MV-4-11 (cell line): ENCODE measurements around the gene PEAK3.
A peak's percentile ranks its signal among the peaks of the same experiment; 100 is the strongest.

Source experiments
- DNase-seq: peaks from one replicate; lab custom pipeline; 2025; lab: John Stamatoyannopoulos, UW

PEAK3 gene

DNA sequence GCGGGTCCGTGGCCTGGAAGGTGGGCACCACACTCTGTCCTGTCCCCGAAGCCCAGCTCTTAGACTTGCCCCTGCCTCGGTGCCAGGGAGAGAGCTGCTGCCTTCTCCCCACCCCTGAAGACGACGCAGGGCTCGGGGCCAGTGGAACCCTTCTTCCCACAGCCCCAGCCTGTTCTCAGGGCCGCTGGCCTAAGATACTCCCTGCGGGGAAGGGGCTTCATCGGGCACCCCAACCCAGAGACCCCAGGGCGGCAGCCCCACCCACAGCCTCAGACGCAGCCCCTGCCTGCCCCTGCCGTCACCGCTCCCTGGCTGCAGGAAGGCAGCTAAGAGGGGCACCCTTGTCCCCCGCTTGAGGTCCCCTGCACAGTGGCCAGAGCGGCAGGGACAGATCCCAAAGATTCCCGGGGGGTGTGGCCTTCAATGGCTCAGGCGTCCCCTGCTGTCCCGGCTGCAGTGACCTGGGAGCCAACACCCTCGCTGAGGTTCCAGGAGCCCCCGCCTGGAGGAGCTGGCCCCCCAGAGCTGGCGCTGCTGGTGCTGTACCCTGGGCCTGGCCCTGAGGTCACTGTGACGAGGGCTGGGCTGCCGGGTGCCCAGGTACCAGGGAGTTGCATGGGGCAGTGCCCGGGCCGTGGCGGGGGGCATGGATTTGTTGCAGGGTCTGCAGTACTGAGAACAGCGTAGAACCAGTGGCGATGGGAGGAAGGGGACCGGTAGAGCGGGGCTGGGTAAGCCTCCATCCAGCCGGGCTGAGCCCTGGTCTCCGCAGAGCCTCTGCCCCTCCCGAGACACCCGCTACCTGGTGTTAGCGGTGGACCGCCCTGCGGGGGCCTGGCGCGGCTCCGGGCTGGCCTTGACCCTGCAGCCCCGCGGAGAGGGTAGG is 31.9 kb downstream of the PEAK3 start:
- no peak for DNase-seq

DNA sequence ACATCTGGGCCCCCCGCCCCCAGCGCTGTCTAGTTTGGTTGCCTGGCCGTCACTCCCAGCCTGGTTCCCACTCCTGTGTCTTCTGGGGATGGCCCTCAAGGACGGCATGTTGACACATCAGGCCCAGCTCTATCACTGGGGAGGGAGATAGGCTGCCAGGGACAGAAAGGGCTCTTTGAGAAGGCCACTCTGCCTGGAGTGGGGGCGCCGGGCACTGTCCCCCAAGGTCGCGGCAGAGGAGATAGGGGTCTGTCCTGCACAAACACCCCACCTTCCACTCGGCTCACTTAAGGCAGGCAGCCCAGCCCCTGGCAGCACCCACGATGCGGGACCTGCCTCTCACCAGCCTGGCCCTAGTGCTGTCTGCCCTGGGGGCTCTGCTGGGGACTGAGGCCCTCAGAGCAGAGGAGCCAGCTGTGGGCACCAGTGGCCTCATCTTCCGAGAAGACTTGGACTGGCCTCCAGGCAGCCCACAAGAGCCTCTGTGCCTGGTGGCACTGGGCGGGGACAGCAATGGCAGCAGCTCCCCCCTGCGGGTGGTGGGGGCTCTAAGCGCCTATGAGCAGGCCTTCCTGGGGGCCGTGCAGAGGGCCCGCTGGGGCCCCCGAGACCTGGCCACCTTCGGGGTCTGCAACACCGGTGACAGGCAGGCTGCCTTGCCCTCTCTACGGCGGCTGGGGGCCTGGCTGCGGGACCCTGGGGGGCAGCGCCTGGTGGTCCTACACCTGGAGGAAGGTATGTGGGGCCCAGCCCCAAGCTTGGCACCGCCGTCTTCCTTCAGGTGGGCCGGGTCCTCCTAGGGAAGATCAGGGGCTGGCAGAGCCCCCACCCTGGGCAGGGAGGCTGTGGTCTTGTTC is 32.7 kb downstream of the PEAK3 start, which contains the start of gene AMH:
Gene AMH, plus strand, starts transcription at position 314 of the 857 bp plus-strand sequence. Its CDS starts 10 bp downstream, at position 324.
- no peak for DNase-seq

DNA sequence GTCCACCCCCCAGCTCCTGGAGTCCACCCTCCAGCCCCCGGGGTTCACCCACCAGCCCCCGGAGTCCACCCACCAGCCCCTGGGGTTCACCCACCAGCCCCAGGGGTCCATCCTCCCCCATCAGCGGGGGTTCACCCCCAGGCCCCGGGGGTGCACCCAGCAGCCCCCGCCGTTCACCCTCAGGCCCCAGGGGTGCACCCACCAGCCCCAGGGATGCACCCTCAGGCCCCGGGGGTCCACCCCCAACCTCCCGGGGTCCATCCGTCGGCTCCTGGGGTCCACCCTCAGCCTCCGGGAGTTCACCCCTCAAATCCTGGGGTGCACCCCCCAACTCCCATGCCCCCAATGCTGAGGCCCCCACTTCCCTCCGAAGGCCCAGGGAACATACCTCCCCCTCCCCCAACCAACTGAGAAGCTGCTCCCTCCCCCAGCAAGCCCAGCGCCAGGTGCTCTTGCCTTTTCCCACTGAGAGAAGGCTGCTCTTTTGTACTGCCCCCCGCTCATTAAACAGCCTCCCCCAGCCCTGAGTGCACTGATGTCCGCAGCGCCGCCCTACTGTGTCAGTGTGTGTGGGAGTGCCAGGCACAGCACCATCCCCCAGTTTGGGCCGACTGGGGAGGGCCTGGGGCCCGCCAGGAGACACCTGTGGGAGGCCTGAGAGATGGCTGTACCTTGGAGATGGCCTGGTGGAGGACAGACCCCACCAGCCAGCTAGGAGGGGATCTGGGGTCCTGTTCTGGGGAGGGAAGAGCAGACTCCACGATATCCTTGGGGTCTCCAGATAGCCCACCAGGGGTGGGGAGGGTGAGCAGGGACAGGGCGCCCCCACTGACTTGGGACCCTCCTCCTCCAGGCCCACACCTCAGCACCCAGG is 33.6 kb downstream of the PEAK3 start:
- no peak for DNase-seq

DNA sequence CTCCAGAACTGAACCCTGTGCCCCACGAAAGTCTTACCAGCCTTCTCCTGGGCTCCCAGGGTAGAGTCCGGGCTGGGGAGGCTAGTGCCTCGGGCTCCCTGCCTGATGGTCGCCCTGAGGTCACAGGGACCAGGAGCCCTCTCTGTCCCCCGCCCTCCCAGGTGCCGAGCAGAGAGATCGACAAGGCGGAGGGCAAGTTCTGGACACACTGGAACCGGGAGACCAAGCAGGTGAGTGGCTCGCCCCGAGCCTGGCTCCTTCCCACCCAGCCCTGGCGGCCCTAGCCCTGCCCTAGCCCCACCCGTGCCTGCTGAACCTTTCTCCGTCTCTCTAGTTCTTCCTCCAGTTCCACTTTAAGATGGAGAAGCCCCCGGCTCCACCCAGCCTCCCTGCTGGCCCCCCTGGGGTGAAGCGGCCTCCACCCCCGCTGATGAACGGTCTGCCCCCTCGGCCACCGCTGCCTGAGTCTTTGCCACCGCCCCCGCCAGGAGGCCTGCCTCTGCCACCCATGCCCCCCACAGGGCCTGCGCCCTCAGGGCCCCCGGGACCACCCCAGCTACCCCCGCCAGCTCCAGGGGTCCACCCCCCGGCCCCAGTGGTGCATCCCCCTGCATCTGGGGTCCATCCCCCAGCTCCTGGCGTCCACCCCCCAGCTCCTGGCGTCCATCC is 34.4 kb downstream of the PEAK3 start:
- DNase-seq = no peak

DNA sequence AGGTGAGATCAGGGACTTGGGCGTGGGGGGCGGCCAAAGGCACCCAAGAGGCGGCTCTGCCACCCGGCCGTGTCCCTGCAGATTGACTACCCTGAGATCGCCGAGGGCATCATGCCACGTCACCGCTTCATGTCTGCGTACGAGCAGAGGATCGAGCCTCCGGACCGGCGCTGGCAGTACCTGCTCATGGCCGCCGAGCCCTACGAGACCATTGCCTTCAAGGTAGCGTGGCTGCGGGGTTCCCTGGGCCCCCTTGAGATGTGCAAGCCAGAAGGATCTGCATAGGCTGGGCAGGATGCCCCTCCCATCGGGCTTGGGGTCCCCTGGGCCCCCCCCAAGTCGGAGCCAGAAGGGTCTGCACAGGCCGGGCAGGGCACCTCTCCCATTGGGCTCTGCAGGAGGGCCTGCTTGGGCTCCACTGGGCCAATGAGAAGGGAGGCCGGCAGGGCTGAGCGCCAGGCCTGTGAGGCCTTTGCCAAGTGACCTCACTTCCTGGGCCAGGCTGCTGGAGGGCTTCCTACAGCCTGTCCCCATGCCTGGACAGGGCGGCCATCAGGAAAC is 35.1 kb downstream of the PEAK3 start:
- DNase-seq = no peak

DNA sequence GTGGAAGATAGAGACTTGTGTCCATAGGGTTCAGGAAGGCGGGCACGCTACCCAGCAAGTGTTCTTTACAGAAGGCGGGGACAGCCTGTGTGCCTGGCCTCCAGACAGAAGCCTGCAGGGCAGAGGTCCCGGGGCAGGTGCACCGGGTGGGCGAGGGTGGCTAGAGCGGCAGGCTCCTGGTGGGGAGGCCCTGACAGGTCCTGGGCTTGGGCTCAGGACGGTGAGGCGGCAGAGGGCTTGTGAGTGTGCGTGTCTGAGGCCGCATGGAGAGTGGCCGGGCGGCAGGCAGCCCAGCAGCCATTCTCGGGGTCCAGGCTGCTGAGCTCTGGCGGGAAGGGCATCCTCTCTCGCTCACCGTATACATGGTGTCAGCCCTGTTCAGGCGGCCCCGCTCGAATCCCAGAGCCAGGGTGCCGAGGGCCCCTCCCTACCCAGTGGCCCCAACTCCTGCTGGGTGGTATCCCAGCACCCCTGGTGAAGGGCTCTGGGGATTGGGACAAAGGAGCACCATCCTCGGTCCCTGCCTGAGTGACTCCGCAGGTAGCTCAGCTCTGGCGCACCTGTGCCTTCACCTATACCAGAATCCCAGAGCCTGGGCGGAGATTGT is 35.9 kb downstream of the PEAK3 start:
- DNase-seq = no peak

DNA sequence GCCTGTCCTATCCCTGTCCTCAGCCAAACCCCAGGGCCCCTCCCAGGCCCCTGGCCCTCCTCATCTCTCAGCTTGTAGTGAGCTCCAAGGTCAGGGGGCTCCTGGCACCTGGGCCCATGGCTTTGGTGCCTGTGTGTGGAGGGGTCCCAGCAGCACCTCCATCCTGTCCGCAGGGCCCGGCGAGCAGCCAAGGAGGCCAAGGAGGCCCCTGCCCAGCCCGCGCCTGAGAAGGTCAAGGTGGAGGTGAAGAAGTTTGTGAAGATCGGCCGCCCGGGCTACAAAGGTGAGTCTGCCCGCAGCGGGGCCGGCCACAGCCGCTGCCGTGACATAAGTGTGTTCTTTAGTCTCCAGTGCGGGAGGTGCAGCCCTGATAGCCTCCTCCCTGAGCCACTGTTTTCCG is 36.7 kb downstream of the PEAK3 start:
- DNase-seq = no peak

DNA sequence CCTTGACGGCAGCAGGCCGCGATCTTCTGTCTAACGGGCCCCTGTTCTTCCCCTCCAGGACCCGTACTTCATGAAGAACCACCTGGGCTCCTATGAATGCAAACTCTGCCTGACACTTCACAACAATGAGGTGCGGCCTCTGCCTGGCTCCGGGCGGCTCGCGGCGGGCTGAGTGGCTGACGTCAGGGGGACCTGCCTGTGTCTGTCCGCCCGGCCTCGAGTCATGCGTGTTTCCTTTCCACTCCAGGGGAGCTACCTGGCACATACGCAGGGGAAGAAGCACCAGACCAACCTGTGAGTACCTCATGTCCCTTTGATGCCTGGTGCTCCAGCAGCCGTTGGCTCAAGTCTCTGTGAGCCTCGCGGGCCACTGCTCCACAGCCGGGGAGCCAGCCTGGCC is 37.5 kb downstream of the PEAK3 start:
- DNase-seq = no peak

DNA sequence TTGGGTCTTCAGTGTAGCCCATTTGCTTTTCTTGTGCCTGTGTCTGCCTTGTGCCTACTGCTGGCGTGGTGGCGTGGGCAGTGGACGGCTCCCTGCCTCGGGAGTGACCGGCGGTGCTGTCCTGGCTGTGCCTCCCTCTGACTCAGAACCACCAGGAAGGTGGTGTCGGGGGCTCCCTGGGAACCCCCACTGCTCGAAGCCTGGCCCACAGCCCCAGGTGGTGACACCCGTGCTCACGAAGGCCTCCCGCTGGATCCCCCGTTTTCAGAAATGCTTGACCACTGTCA is 37.9 kb downstream of the PEAK3 start:
- no peak for DNase-seq

DNA sequence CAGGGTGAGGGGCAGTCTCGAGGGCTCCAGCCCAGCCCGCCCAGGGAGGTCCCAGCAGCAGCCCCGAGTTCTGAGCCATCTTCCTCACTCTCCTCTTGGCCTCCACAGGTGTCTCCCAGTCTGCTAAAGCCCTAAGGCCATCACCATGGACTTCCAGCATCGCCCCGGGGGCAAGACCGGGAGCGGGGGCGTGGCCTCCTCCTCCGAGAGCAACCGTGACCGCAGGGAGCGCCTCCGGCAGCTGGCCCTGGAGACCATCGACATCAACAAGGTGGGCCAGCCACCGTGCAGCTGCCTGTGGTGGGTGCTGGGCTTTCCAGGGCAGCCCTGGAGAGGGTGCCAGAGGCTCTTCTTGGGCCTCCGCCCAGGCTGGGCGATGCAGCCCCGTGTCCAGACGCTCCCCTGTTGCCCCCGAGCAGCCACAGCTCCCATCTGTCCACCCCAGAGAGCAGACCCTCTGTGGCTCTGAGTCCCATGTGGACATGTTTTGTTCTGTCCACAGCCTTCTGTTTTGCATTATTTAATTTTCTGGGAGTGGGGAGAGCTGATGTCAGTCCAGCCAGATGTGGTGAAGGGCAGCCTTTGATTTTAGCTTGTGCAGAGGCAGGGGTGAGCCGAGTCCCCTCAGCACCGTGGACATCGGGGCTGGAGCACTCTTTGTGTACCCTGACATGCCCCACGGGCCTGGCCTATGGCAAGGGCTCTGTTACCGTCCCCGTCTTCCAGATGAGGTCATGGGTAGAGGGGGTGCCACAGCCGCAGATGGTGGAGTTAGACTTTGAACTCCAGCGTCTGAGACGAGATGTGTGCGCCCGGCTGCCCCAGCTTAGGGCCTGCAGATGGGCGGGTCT is 38.5 kb downstream of the PEAK3 start:
- no peak for DNase-seq

DNA sequence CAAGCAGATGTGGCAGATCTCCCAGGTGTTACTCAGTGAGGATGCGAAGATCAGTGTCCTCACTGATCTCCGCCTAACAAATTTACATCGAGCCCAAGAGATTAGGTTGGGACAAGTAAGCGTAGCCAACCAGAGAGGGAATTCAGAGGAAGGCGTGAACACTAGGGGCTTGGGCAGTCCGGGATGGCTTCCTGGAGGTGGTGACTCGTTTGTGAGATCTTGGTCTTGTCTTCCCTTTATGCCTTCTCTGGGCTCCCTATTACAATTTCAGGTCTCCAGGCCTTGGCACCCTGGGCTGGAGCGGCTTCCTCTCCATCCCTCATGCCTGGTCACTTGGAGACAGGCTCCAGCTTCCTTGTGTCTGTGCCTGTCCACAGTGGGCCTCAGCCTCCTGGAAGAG is 39.2 kb downstream of the PEAK3 start:
- no peak for DNase-seq

DNA sequence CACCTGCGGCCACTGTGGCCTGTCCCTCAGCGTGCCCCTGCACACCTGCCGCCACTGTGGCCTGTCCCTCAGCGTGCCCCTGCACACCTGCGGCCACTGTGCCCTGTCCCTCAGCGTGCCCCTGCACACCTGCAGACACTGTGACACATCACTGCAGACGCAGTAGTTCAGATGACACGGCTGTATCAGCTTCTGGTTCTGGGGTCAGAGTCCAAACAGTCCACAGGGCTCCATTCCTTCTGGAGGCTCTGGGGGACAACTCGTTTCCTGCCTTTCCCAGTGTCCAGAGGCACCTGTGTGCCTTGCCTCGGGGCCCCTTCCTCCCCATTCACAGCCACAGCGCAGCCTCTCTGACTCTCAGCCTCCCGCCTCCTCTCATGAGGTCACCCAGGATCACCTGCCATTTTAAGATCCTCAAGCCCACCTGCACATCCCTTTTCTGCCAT is 39.9 kb downstream of the PEAK3 start:
- DNase-seq = no peak

DNA sequence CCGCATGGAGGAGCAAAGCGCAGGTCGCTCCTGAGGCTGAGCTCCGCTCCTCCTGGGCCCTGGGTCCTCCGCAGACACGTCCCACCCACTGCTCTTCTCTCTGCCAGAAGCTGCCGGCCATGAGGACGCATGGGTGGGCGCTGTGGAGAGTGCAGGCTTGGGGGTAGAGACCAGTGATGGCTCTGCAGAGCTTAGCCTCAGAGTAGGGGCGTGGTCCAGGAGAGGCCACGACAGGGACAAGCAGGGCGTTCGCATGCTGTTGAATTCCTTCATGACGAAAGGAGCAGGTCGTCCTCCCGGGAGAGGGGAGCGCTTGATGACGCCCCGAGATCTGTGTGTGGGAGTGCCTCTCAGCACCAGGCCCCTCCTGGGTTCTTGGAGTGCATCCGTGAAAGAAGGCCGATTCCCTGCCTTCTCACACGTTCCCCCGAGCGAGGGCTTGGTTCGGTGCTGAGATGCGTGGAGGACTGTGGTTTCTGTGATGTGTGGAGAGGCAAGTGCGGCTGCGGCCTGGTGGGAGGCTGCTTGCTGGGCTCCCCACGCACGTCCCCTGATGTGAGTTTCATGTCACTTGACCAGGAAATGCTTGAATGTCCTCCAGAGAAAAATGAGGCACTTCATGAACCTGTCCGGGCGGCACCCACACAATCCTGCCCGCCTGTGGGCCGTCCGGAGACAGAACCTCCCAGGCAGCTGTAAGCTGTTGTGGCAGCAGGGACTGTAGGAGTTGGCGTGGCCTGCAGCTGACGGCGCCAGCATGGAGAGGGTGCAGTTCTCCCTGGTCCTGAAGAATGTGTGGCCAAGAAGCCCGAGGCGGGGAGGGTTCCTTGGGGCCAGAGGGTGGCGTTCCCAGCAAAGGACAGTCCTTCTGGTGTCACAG is 40.9 kb downstream of the PEAK3 start:
- no peak for DNase-seq

DNA sequence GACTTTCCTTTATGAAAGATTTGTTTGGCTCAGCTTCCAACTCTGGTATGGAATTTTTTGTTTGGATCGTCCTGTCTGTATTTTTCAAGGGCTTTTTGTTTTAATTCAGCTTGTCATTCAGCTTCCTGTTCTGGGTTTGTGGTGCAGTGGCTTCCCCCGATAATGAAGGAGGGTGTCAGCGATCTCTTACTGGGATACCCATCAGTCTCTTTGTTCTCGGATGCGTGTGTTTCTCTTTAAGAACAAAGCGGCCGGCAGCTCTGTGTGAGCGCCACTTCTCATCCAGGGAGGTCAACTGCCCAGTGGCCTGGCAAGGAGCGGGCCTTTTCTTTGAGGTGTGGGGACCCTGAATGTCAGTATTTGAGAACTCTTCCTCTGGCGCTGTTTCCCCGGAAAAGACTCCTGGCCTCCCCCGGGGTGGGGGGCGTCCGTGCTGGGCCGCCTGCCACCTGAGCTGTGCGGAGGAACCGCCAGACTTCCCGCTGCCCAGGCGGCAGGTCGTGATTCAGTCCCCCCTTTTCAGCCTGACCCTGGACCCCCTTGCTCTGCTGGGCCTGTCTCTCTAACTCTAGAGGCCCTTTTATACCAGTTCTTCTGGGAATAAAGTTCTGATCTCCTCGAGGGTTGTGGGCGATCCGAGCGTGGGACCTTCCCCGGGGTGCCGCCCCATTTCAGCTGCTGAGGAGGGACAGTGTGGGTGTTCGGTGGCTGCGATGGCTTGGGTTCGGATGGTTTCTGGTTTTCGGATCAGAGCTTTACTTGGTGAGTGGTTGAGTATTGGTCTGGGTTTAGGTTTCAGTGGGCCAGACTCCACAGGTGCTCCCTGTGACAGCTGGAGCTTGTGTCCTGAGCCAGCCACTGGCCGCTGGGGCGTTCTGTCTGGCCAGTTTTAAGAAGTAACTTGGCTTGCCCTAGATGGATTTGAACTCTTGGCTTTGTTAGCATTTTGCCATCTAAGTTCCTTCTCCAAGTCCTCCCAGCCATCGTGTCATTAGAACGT is 41.9 kb downstream of the PEAK3 start:
- DNase-seq = peak; percentile 48

DNA sequence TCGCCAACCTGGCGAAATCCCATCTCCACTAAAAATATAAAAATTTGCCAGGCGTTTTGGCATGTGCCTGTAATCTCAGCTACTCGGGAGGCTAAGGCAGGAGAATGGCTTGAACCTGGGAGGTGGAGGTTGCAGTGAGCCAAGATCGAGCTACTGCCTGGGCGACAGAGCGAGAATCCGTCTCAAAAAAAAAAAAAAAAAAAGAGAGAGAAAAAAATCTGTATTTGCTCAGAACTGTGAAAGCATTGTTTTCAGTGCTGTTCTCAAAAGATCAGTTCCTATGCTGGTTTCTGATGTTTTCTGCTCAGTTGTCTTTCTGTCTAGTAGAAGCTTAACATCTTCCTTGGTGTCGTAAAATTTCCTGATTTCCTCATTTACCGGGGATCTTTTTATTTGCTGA is 42.8 kb downstream of the PEAK3 start:
- DNase-seq = peak; percentile 36

DNA sequence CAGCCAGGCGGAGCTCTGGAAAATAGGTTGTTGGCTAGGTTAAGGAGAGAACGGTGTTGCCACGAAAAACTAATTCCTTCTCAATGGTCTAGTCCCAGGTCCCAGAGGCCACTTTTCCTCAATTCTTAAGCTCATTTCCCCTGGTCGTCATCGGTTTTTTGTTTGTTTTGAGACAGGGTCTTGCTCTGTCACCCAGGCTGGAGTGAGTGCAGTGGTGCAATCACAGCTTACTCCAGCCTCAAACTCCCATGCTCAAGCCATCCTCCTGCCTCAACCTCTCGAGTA is 44.2 kb downstream of the PEAK3 start:
- no peak for DNase-seq

DNA sequence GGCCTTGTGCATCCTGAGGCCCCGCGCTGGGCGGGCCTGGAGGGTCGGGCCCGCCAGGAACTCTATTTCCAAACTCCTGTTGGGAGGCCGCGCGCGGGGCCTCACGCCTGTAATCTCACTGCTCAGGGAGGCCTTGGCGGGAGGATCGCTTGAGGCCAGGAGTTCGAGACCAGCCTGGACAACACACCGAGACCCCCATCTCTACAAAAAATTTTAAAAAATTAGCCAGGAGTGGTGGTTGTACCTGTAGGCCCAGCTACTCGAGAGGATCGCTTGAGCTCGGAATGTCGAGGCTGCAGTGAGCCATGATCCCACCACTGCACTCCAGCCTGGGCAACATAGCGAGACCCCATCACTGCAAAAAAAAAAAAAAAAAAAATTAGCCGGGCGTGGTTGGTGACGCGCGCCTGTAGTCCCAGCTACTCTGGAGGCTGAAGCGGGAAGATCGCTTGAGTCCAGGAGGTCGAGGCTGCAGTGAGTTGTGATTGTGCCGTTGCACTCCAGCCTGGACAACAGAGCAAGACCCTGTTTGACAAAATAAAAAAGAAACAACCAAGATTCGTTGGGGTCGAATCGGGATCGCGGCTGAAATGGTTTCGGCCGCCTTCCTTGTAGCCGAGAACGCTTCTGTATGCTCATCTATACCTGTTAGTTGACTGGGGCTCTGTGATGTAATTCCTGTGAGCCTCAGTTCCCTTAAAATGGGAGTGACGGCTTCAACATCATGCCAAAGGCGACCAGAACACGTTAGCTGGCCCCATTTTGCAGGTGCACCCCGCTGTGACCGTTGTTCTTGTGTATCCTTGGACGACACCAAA is 44.7 kb downstream of the PEAK3 start:
- DNase-seq = no peak
